Mesenchymal stem cell (in vitro differentiated cells and primary cell): Measurements from ENCODE around the gene PRAMEF13.
"Not testable (repeated sequence)": the region's sequence is repeated elsewhere in the genome, so short reads cannot be mapped to it uniquely, and the experiment has no call there.

Experiments
- DNase-seq: peaks from one replicate; pipeline ENCODE4 v3.0.0-alpha.2; 2013
- H2AFZ ChIP-seq: one replicate; pipeline ENCODE4 v1.6.1; 2013; ENCODE audit warnings: low read depth, mild to moderate bottlenecking, control low read depth, inconsistent platforms, low read length, moderate library complexity
- H2AK5ac ChIP-seq: 2 replicates; pipeline ENCODE4 v1.6.1; 2013; ENCODE audit warnings: low read length, moderate library complexity, mild to moderate bottlenecking, inconsistent platforms; ENCODE audit not compliant: severe bottlenecking
- H2BK120ac ChIP-seq: one replicate; pipeline ENCODE4 v1.6.1; 2013; ENCODE audit warnings: low read depth, mild to moderate bottlenecking, inconsistent platforms, low read length, moderate library complexity
- H2BK12ac ChIP-seq, 2 experiments: one replicate each; pipeline ENCODE4 v1.6.1; 2013; ENCODE audit warnings: inconsistent platforms in 2 of 2, low read length in 2 of 2, mild to moderate bottlenecking in 2 of 2, moderate library complexity in 2 of 2, control low read depth in 1 of 2
- H2BK15ac ChIP-seq: one replicate; pipeline ENCODE4 v1.6.1; 2013; ENCODE audit warnings: mild to moderate bottlenecking, low read depth, inconsistent platforms; ENCODE audit not compliant: poor library complexity, severe bottlenecking
- H2BK5ac ChIP-seq: 2 replicates; pipeline ENCODE4 v1.6.1; 2013; ENCODE audit warnings: low read depth, mild to moderate bottlenecking, low read length, control low read depth, inconsistent platforms; ENCODE audit not compliant: poor library complexity, severe bottlenecking
- H3K14ac ChIP-seq, 2 experiments: one replicate each; pipeline ENCODE4 v1.6.1; 2013; ENCODE audit warnings: inconsistent platforms in 2 of 2, low read length in 2 of 2, control low read depth in 1 of 2, mild to moderate bottlenecking in 1 of 2, moderate library complexity in 1 of 2
- H3K18ac ChIP-seq, 2 experiments: one replicate each; pipeline ENCODE4 v1.6.1; 2013; ENCODE audit warnings: inconsistent platforms in 2 of 2, low read length in 2 of 2, control low read depth in 1 of 2, low read depth in 1 of 2, mild to moderate bottlenecking in 1 of 2
- H3K23ac ChIP-seq, 2 experiments: one replicate each; pipeline ENCODE4 v1.6.1; 2013; ENCODE audit warnings: inconsistent platforms in 2 of 2, low read length in 2 of 2, mild to moderate bottlenecking in 2 of 2, moderate library complexity in 2 of 2, control low read depth in 1 of 2
- H3K27ac ChIP-seq: 2 replicates; pipeline ENCODE4 v1.5.1; 2013; ENCODE audit warnings: mild to moderate bottlenecking, moderate library complexity, low read length, control low read depth, inconsistent platforms; ENCODE audit not compliant: poor library complexity, severe bottlenecking
- H3K27me3 ChIP-seq, 2 experiments: 2 replicates each; pipeline versions ENCODE4 v1.6.1 to v1.7.0; 2013; ENCODE audit warnings: low read length in 2 of 2, mild to moderate bottlenecking in 2 of 2, moderate library complexity in 2 of 2, control low read depth in 1 of 2, inconsistent platforms in 1 of 2; ENCODE audit not compliant: control insufficient read depth in 1 of 2, insufficient read depth in 1 of 2
- H3K36me3 ChIP-seq, 2 experiments: 2 replicates each; pipeline versions ENCODE4 v1.6.1 to v1.7.0; 2013; ENCODE audit warnings: low read length in 2 of 2, control low read depth in 1 of 2, inconsistent platforms in 1 of 2, low read depth in 1 of 2, mild to moderate bottlenecking in 1 of 2; ENCODE audit not compliant: insufficient read depth in 2 of 2, control insufficient read depth in 1 of 2
- H3K4ac ChIP-seq, 2 experiments: one replicate each; pipeline ENCODE4 v1.6.1; 2013; ENCODE audit warnings: inconsistent platforms in 2 of 2, low read length in 2 of 2, mild to moderate bottlenecking in 2 of 2, moderate library complexity in 2 of 2, control low read depth in 1 of 2, low read depth in 1 of 2
- H3K4me1 ChIP-seq: 2 replicates; pipeline ENCODE4 v1.6.1; 2013; ENCODE audit warnings: low read depth, low read length, control low read depth; ENCODE audit not compliant: control insufficient read depth, insufficient read depth
- H3K4me2 ChIP-seq: 2 replicates; pipeline ENCODE4 v1.6.1; 2013; ENCODE audit warnings: low read length, mild to moderate bottlenecking, inconsistent platforms; ENCODE audit not compliant: poor library complexity, severe bottlenecking
- H3K4me3 ChIP-seq, 2 experiments: 2 replicates each; pipeline versions ENCODE4 v1.5.1 to v1.7.0; 2013; ENCODE audit warnings: low read length in 2 of 2, mild to moderate bottlenecking in 2 of 2, control low read depth in 1 of 2, low read depth in 1 of 2; ENCODE audit not compliant: insufficient read depth in 1 of 2
- H3K79me1 ChIP-seq: replicated peaks from 2 replicates; pipeline ENCODE4 v1.6.1; 2013; ENCODE audit warnings: mild to moderate bottlenecking, control low read depth, low read length, inconsistent platforms; ENCODE audit not compliant: poor library complexity, severe bottlenecking
- H3K9ac ChIP-seq: 2 replicates; pipeline ENCODE4 v1.7.0; 2013; ENCODE audit warnings: mild to moderate bottlenecking, low read length, moderate library complexity
- H3K9me3 ChIP-seq: 2 replicates; pipeline ENCODE4 v1.7.0; 2013; ENCODE audit warnings: mild to moderate bottlenecking, low read length; ENCODE audit not compliant: control insufficient read depth
- H4K8ac ChIP-seq: one replicate; pipeline ENCODE4 v1.6.1; 2013; ENCODE audit warnings: inconsistent platforms, mild to moderate bottlenecking, low read length, moderate library complexity
- H4K91ac ChIP-seq: one replicate; pipeline ENCODE4 v1.6.1; 2013; ENCODE audit warnings: mild to moderate bottlenecking, low read length, inconsistent platforms
- WGBS: methylation state at CpG from one replicate; pipeline ENCODE4 v1.1.7; 2013; ENCODE audit warnings: mixed read lengths; 5-methylcytosine and 5-hydroxymethylcytosine counted together

Gene PRAMEF13

DNA sequence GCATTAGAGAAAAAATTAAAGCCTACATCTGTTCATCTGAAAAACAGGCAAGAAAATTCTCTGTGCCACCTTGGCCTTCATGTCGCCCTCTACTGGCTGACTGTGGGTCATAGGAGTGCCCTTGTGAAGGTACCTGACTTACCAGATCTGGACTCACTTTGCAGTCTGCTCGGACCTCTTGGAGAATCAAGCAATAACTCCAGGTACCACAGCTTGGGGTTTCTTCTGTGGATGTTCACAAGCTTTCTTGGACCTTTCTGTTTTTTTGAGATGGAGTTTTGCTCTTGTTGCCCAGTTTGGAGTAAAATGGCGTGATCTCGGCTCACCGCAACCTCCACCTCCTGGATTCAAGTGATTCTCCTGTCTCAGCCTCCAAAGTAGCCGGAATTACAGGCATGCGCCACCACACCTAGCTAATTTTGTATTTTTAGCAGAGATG is 27.2 kb upstream of the PRAMEF13 start:
- Histone ChIP-seq H3K4me3 (no peak overlapping the region), H2AK5ac (no peak overlapping the region), H4K8ac (no peak overlapping the region), H2AFZ (no peak overlapping the region), H2BK12ac (no peak overlapping the region), H2BK120ac (no peak overlapping the region), H3K4ac (no peak overlapping the region), H3K4me1 (no peaks in the 10 kb centered on the region), H2BK5ac (no peak overlapping the region), H3K36me3 (no peaks in the 10 kb centered on the region), H3K18ac (no peak overlapping the region), H3K9ac (no peak overlapping the region), H3K14ac (no peak overlapping the region), H4K91ac (no peak overlapping the region), H3K23ac (no peak overlapping the region), H3K79me1 (no peaks in the 10 kb centered on the region), H3K9me3 (no peaks in the 10 kb centered on the region), H3K4me2 (no peak overlapping the region), H3K27me3 (peaks cover 0 to 6% of the 10 kb centered on the region in 2 experiments), H3K27ac (no peak overlapping the region), H2BK15ac (no peak overlapping the region)
- 68% methylated on average over 7 of the region's 7 CpGs for WGBS
- DNase-seq = no peak

GRCh38 chr1:13227271-13228055 is 26.3 kb upstream of the PRAMEF13 start:
- H3K4me3 ChIP-seq, DNase-seq, H4K91ac ChIP-seq, H2AK5ac ChIP-seq, H3K4me1 ChIP-seq, H2BK12ac ChIP-seq, H3K79me1 ChIP-seq, H2AFZ ChIP-seq, H3K27me3 ChIP-seq, H2BK15ac ChIP-seq, H4K8ac ChIP-seq, H2BK120ac ChIP-seq, H3K4me2 ChIP-seq, H3K9ac ChIP-seq, H3K18ac ChIP-seq, H2BK5ac ChIP-seq, H3K9me3 ChIP-seq, H3K23ac ChIP-seq, H3K36me3 ChIP-seq, H3K27ac ChIP-seq, H3K14ac ChIP-seq, H3K4ac ChIP-seq: not testable (repeated sequence)
- 70% methylated on average over 7 of the region's 8 CpGs for WGBS

DNA sequence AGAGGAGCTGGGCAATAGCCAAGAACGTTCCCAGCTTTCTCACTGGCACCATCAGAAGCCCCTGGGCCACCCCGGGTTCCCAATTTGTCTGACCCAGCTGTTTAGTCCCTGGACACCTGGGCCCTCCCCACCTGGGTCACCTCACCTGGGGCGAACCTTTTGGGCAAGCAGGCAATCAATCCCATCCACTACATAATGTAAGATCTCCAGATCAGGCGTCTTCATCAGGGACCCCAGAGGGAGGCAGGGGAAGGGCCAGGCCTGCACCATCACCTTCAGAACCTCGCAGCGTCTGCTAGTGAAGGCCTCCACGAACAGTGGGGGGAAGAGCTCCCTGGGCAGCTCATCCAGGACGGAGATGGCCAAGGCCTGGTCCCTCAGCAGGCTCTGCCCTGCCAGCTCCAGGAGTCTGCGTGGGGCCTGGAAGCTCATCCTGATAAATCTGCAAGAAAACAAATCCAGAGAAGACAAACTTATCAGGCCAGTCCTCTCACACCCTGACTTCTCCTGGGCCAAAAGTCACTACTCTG is 24.5 kb upstream of the PRAMEF13 start, which contains the start of gene PRAMEF18:
PRAMEF18 (minus strand) TSS at position 480 of the 530 bp plus-strand sequence; CDS start at position 432, 48 bp downstream.
- not testable (repeated sequence) for H3K14ac ChIP-seq, H3K9me3 ChIP-seq, H3K18ac ChIP-seq, DNase-seq, H3K27ac ChIP-seq, H3K36me3 ChIP-seq, H3K4me3 ChIP-seq, H4K91ac ChIP-seq, H2BK120ac ChIP-seq, H2BK12ac ChIP-seq, H3K4me1 ChIP-seq, H3K9ac ChIP-seq, H2AFZ ChIP-seq, H3K4ac ChIP-seq, H4K8ac ChIP-seq, H3K23ac ChIP-seq, H2BK15ac ChIP-seq, H2BK5ac ChIP-seq, H3K27me3 ChIP-seq, H2AK5ac ChIP-seq, H3K4me2 ChIP-seq, H3K79me1 ChIP-seq
- 54% methylated on average over 9 of the region's 9 CpGs for WGBS

GRCh38 chr1:13224480-13225060 is 23.4 kb upstream of the PRAMEF13 start:
- Histone ChIP-seq H3K36me3 (no peaks in the 10 kb centered on the region), H2AK5ac (no peak overlapping the region), H4K8ac (no peak overlapping the region)

More at GRCh38 chr1:13224480-13225060, 23.4 kb upstream of the PRAMEF13 start:
- no peak overlapping the region for H3K4me2 ChIP-seq
- no peak overlapping the region for H2BK15ac ChIP-seq
- no peaks in the 10 kb centered on the region for H3K4me1 ChIP-seq
- no peak overlapping the region for H4K91ac ChIP-seq
- no peak overlapping the region for H2BK5ac ChIP-seq
- no peak overlapping the region for H2AFZ ChIP-seq
- H2BK12ac ChIP-seq = no peak overlapping the region
- DNase-seq = no peak
- H3K9ac ChIP-seq = no peak overlapping the region
- 59% methylated on average over 4 of the region's 5 CpGs for WGBS
- no peak overlapping the region for H3K23ac ChIP-seq
- no peak overlapping the region for H3K18ac ChIP-seq
- H3K14ac ChIP-seq = no peak overlapping the region
- H3K27me3 ChIP-seq = peaks cover 0 to 6% of the 10 kb centered on the region in 2 experiments
- H3K79me1 ChIP-seq = no peaks in the 10 kb centered on the region
- H3K4me3 ChIP-seq = no peak overlapping the region
- H2BK120ac ChIP-seq = no peak overlapping the region
- no peak overlapping the region for H3K4ac ChIP-seq
- no peak overlapping the region for H3K27ac ChIP-seq
- H3K9me3 ChIP-seq = no peaks in the 10 kb centered on the region
